HepG2 (cell line): ENCODE data around the gene NFIC. TPM values are rescaled to one million over a fixed set of nuclear protein-coding genes. Genes with fewer than 3 reads are reported as not detected.

Source experiments
- FLYWCH1 ChIP-seq: sonication (generic); formaldehyde crosslinking; IDR thresholded peaks from 2 replicates; pipeline ENCODE4 v1.8.1; 2023; ENCODE audit warnings: mild to moderate bottlenecking, missing genetic modification reagents
- RNF219 ChIP-seq: sonication (generic); formaldehyde crosslinking; IDR thresholded peaks from 2 replicates; pipeline ENCODE4 v1.5.0; 2020; ENCODE audit warnings: mild to moderate bottlenecking, missing genetic modification reagents
- ZBTB7B ChIP-seq: sonication (generic); formaldehyde crosslinking; IDR thresholded peaks from 2 replicates; pipeline ENCODE4 v1.4.0; 2020; ENCODE audit warnings: missing genetic modification reagents
- polyA plus RNA-seq, 8 experiments: library from polyadenylated mRNA; depleted of rRNA in 3 of 8; stranded (reverse) in 7 of 8; unstranded in 1 of 8; fragments of >200 nt; fragmentation: Illumina TruSeq in 4 of 8; extraction: Trizol in 4 of 8; gene quantifications; 2 replicates each; pipeline versions ENCODE4 v1.2.1 to v1.2.3, GENCODE V29; 2011 to 2016; ENCODE audit warnings: low read depth in 4 of 8, missing spikeins in 1 of 8, mixed read lengths in 1 of 8; ENCODE audit not compliant: insufficient read depth in 1 of 8
- total RNA-seq, 5 experiments: library from RNA; depleted of rRNA; stranded (reverse); fragments of >200 nt; fragmentation: Illumina TruSeq; extraction: Trizol; gene quantifications; 2 replicates each; pipeline ENCODE4 v1.2.3, GENCODE V29; 2016; ENCODE audit warnings: low read depth in 1 of 5
- TF ChIP-seq, protein P1 (sequence below): sonication (generic); formaldehyde crosslinking; IDR thresholded peaks from 2 replicates; pipeline ENCODE4 v1.9.0; 2021; ENCODE audit warnings: mild to moderate bottlenecking, missing genetic modification reagents

Gene NFIC
- total and polyA plus RNA-seq, 2 of the 13 experiments (the other 11 are each of a cell fraction or from before 2014, with no cell fraction given), result 1.3 to 2.5 TPM

- TF ChIP-seq ZBTB7B (peak; percentile 79), RNF219 (CRISPR knock-in tag) (0 out of 2 replicates have a peak, but pooled peaks have one; percentile 85), FLYWCH1 (CRISPR knock-in tag) (no peak)
- TF ChIP-seq, protein P1, sequence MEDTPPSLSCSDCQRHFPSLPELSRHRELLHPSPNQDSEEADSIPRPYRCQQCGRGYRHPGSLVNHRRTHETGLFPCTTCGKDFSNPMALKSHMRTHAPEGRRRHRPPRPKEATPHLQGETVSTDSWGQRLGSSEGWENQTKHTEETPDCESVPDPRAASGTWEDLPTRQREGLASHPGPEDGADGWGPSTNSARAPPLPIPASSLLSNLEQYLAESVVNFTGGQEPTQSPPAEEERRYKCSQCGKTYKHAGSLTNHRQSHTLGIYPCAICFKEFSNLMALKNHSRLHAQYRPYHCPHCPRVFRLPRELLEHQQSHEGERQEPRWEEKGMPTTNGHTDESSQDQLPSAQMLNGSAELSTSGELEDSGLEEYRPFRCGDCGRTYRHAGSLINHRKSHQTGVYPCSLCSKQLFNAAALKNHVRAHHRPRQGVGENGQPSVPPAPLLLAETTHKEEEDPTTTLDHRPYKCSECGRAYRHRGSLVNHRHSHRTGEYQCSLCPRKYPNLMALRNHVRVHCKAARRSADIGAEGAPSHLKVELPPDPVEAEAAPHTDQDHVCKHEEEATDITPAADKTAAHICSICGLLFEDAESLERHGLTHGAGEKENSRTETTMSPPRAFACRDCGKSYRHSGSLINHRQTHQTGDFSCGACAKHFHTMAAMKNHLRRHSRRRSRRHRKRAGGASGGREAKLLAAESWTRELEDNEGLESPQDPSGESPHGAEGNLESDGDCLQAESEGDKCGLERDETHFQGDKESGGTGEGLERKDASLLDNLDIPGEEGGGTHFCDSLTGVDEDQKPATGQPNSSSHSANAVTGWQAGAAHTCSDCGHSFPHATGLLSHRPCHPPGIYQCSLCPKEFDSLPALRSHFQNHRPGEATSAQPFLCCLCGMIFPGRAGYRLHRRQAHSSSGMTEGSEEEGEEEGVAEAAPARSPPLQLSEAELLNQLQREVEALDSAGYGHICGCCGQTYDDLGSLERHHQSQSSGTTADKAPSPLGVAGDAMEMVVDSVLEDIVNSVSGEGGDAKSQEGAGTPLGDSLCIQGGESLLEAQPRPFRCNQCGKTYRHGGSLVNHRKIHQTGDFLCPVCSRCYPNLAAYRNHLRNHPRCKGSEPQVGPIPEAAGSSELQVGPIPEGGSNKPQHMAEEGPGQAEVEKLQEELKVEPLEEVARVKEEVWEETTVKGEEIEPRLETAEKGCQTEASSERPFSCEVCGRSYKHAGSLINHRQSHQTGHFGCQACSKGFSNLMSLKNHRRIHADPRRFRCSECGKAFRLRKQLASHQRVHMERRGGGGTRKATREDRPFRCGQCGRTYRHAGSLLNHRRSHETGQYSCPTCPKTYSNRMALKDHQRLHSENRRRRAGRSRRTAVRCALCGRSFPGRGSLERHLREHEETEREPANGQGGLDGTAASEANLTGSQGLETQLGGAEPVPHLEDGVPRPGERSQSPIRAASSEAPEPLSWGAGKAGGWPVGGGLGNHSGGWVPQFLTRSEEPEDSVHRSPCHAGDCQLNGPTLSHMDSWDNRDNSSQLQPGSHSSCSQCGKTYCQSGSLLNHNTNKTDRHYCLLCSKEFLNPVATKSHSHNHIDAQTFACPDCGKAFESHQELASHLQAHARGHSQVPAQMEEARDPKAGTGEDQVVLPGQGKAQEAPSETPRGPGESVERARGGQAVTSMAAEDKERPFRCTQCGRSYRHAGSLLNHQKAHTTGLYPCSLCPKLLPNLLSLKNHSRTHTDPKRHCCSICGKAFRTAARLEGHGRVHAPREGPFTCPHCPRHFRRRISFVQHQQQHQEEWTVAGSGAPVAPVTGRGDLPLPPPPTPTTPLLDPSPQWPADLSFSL (CRISPR knock-in tag), result no peak
These were observed 31.9 kb downstream of the NFIC start (continued) for GRCh38 chr19:3398114-3398899.
